GM12878 (cell line): ENCODE data around the gene ALAD. TPM values are rescaled to one million over a fixed set of nuclear protein-coding genes. Genes with fewer than 3 reads are reported as not detected.

Experiments used
- ATAC-seq: fragments of 200-7000 bp; cut with Tn5 transposase; 3 replicates; pipeline ENCODE4 v1.9.1; 2020; ENCODE audit warnings: mild to moderate bottlenecking, moderate library complexity
- BruUV-seq: library from RNA; stranded (reverse); fragments of 400-500 nt; replicated peaks from 2 replicates; lab custom pipeline; 2021; lab: Mats Ljungman, UMichigan
- CTCF ChIA-PET: fragments of 300-600 bp; sonication (Branson Sonifier 250); formaldehyde crosslinking; extraction: SDS; loops from one replicate; lab custom pipeline; 2021; ENCODE audit warnings: inconsistent platforms; lab: Yijun Ruan, JAX
- POLR2A ChIA-PET: fragments of 350-600 bp; formaldehyde crosslinking; extraction: SDS; loops from one replicate; lab custom pipeline; 2021; ENCODE audit warnings: inconsistent platforms; lab: Charles Lee
- RAD21 ChIA-PET: fragments of 300-600 bp; sonication (Branson Sonifier 250); formaldehyde crosslinking; loops from one replicate; lab custom pipeline; 2023; ENCODE audit warnings: antibody characterized with exemption; ENCODE audit not compliant: unreplicated experiment; lab: Charles Lee
- SMC1A ChIA-PET: fragments of 300-600 bp; sonication (Branson Sonifier 250); formaldehyde crosslinking; loops from one replicate; lab custom pipeline; 2023; ENCODE audit not compliant: unreplicated experiment, uncharacterized antibody; lab: Charles Lee
- DNase-seq: peaks from one replicate; pipeline ENCODE4 v3.0.0-alpha.2; 2011; ENCODE audit warnings: low read depth, low spot score
- FAIRE-seq: peaks from 3 replicates; lab custom pipeline; 2011; peaks lifted over from hg19 to GRCh38; lab: Jason Lieb, UNC
- H2AFZ ChIP-seq: 2 replicates; pipeline ENCODE4 v1.6.0; 2011; ENCODE audit warnings: low read depth, low read length, control low read depth; ENCODE audit not compliant: control insufficient read depth
- H3K27ac ChIP-seq: 2 replicates; pipeline ENCODE4 v1.5.1; 2011; ENCODE audit warnings: control low read depth; ENCODE audit not compliant: control insufficient read depth, insufficient read depth
- H3K27me3 ChIP-seq, 2 experiments: replicated peaks in 1 of 2; 2 replicates each; pipeline versions ENCODE4 v1.6.0 to v1.6.1; 2011; ENCODE audit warnings: low read length in 1 of 2; ENCODE audit not compliant: control insufficient read depth in 2 of 2, insufficient read depth in 2 of 2
- H3K36me3 ChIP-seq, 2 experiments: 2 replicates each; pipeline ENCODE4 v1.5.1; 2011; ENCODE audit warnings: low read length in 1 of 2; ENCODE audit not compliant: control insufficient read depth in 2 of 2, insufficient read depth in 2 of 2
- H3K4me1 ChIP-seq: 2 replicates; pipeline ENCODE4 v1.6.1; 2011; ENCODE audit warnings: mild to moderate bottlenecking, low read length, moderate library complexity, mixed read lengths; ENCODE audit not compliant: control insufficient read depth, insufficient read depth
- H3K4me2 ChIP-seq: 2 replicates; pipeline ENCODE4 v1.6.0; 2011; ENCODE audit warnings: control low read depth; ENCODE audit not compliant: control insufficient read depth, insufficient read depth
- H3K4me3 ChIP-seq: fragments of 200-600 bp; sonication (generic); 2 replicates; pipeline ENCODE4 v1.5.1; 2016
- H3K79me2 ChIP-seq: 2 replicates; pipeline ENCODE4 v1.6.0; 2011; ENCODE audit warnings: low read length; ENCODE audit not compliant: control insufficient read depth, insufficient read depth
- H3K9ac ChIP-seq: 2 replicates; pipeline ENCODE4 v1.8.0; 2011; ENCODE audit warnings: low read length, control low read depth, mixed read lengths; ENCODE audit not compliant: control insufficient read depth, insufficient read depth
- H3K9me3 ChIP-seq: replicated peaks from 3 replicates; pipeline ENCODE4 v1.5.1; 2011; ENCODE audit warnings: mild to moderate bottlenecking, low read length; ENCODE audit not compliant: control insufficient read depth, insufficient read depth
- H4K20me1 ChIP-seq: 2 replicates; pipeline ENCODE4 v1.6.0; 2011; ENCODE audit not compliant: control insufficient read depth, insufficient read depth
- BHLHE40 ChIP-seq, 2 experiments: fragments of 450-650 bp in 1 of 2; IDR thresholded peaks; 2 replicates each; pipeline ENCODE4 v1.6.1; 2011 to 2017; ENCODE audit warnings: low read depth in 2 of 2, borderline replicate concordance in 1 of 2, improper control_type of control experiment in 1 of 2, low read length in 1 of 2, mild to moderate bottlenecking in 1 of 2
- CBX5 ChIP-seq: sonication (generic); IDR thresholded peaks from 2 replicates; pipeline ENCODE4 v1.6.1; 2016; ENCODE audit warnings: low read depth, moderate library complexity, mild to moderate bottlenecking, inconsistent platforms
- EZH2 ChIP-seq: IDR thresholded peaks from 2 replicates; pipeline ENCODE4 v1.6.1; 2012; ENCODE audit warnings: low read depth, mild to moderate bottlenecking, control low read depth, inconsistent platforms, low read length, borderline replicate concordance; ENCODE audit not compliant: control insufficient read depth
- GABPA ChIP-seq: IDR thresholded peaks from 2 replicates; pipeline ENCODE4 v1.6.1; 2014; ENCODE audit warnings: antibody characterized with exemption, low read depth, mild to moderate bottlenecking, inconsistent platforms
- IKZF1 ChIP-seq: fragments of 450-650 bp; conservative IDR thresholded peaks from 2 replicates; pipeline ENCODE4 v1.6.1; 2017; ENCODE audit warnings: antibody characterized with exemption, mild to moderate bottlenecking
- NBN ChIP-seq: fragments of 450-650 bp; IDR thresholded peaks from 2 replicates; pipeline ENCODE4 v1.6.1; 2016
- PAX5 ChIP-seq: IDR thresholded peaks from 2 replicates; pipeline ENCODE4 v1.6.1; 2011; ENCODE audit warnings: low read depth, low read length, borderline replicate concordance
- PAX8 ChIP-seq: fragments of 450-650 bp; IDR thresholded peaks from 2 replicates; pipeline ENCODE4 v1.6.1; 2017; ENCODE audit warnings: mild to moderate bottlenecking, moderate library complexity
- RFX5 ChIP-seq: IDR thresholded peaks from 2 replicates; pipeline ENCODE4 v1.6.1; 2011; ENCODE audit warnings: low read depth, low read length, improper control_type of control experiment
- RUNX3 ChIP-seq: IDR thresholded peaks from 2 replicates; pipeline ENCODE4 v1.6.1; 2012; ENCODE audit warnings: low read length, inconsistent platforms
- SMAD5 ChIP-seq: IDR thresholded peaks from 2 replicates; pipeline ENCODE4 v1.6.1; 2016; ENCODE audit warnings: antibody characterized with exemption, low read depth
- STAT1 ChIP-seq: fragments of 450-650 bp; conservative IDR thresholded peaks from 2 replicates; pipeline ENCODE4 v1.6.1; 2014; ENCODE audit warnings: antibody characterized with exemption, mild to moderate bottlenecking
- WGBS: methylation state at CpG from one replicate; pipeline ENCODE4 v1.1.6; 2016; ENCODE audit warnings: low lambda C conversion rate; ENCODE audit not compliant: insufficient replicate concordance, insufficient coverage; ENCODE audit errors: missing lambda C conversion rate; 5-methylcytosine and 5-hydroxymethylcytosine counted together
- in situ Hi-C: fragments of 300-500 bp; cut with MboI; formaldehyde crosslinking; loops from 9 replicates; pipeline ENCODE4 v1.14.3; 2018; ENCODE audit warnings: mixed read lengths
- intact Hi-C: fragments of 100-400 bp; cut with micrococcal nuclease; formaldehyde crosslinking; loops from one replicate; pipeline ENCODE4 v1.14.2; 2022; ENCODE audit not compliant: unreplicated experiment
- polyA plus RNA-seq, 11 experiments: library from polyadenylated mRNA; depleted of rRNA in 4 of 11; unstranded in 6 of 11; stranded (reverse) in 5 of 11; fragments of >200 nt; fragmentation: Nextera tagmentation in 4 of 11; fragmentation: Illumina TruSeq in 1 of 11; extraction: Ambion mirVana in 4 of 11; extraction: Trizol in 1 of 11; gene quantifications; 1 replicate in 1 of 11; 2 replicates in 10 of 11; pipeline versions ENCODE4 v1.2.1 to v1.2.3, GENCODE V29; 2011 to 2016; ENCODE audit warnings: inconsistent platforms in 2 of 11, missing spikeins in 2 of 11, low read depth in 1 of 11
- total RNA-seq, 4 experiments: library from RNA; depleted of rRNA in 3 of 4; stranded (reverse); fragments of >200 nt in 3 of 4; fragmentation: Illumina TruSeq in 1 of 4; extraction: Trizol in 1 of 4; gene quantifications; 2 replicates each; pipeline versions ENCODE4 v1.2.1 to v1.2.3, GENCODE V29; 2013 to 2021

The ALAD gene
- total and polyA plus RNA-seq, 10 of the 15 experiments (the other 5 are each of a cell fraction or from before 2014, with no cell fraction given), result 2.4 to 21.6 (median 12.9) TPM

- 34% methylated on average over 13 of the region's 13 CpGs for WGBS
- H3K4me2 ChIP-seq, result peak overlapping the region; percentile 97; the same call in 1 of the 2 replicates
- H3K79me2 ChIP-seq, result no peaks in the 10 kb centered on the region
- BruUV-seq, result no TSS peak
- no peak overlapping the region; the same call in 1 of the 2 replicates for H2AFZ ChIP-seq
- RAD21 ChIA-PET, result interaction anchor here (1.5 kb wide), 2 partner anchors 10 to 52 kb away, joined by 3 to 4 read pairs; partner anchors contain the start of gene ALAD
- SMC1A ChIA-PET, result interaction anchor here (0.8 to 1.5 kb wide), 2 partner anchors 12 to 39 kb away, joined by 3 to 4 read pairs; no protein-coding TSS in a partner anchor
- FAIRE-seq (no peak), ATAC-seq (no peak), DNase-seq (no peak)
- TF ChIP-seq SMAD5 (no peak), STAT1 (no peak), BHLHE40 (IDR thresholded peaks at IDR 0.05; ENCODE audit: borderline replicate concordance in 1 of 2, low read depth in 2 of 2, low read length in 1 of 2) (no peak), IKZF1 (no peak), GABPA (no peak), NBN (no peak), CBX5 (no peak), PAX5 (no peak), PAX8 (no peak), EZH2 (no peak), RUNX3 (no peak), RFX5 (no peak)
- H3K9me3 ChIP-seq, result no peaks in the 10 kb centered on the region
- H3K4me1 ChIP-seq, result peaks cover 19% of the 10 kb centered on the region
- CTCF ChIA-PET, result interaction anchor here (0.9 to 2.0 kb wide), 6 partner anchors 29 to 306 kb away, joined by 3 to 5 read pairs (median 4); partner anchors contain the start of gene ALAD
- H4K20me1 ChIP-seq, result no peaks in the 10 kb centered on the region
- H3K9ac ChIP-seq, result no peak overlapping the region
- H3K27me3 ChIP-seq, result no peaks in the 10 kb centered on the region; a peak in 2 of 4 replicates
- in situ Hi-C loops (no loop called here), intact Hi-C loops (no loop called here)
- H3K27ac ChIP-seq, result no peak overlapping the region
- H3K4me3 ChIP-seq, result peak overlapping the region; percentile 66; the same call in 1 of the 2 replicates
- POLR2A ChIA-PET, result interaction anchor here (1.6 kb wide), 1 partner anchor 25 kb away, joined by 3 read pairs; no protein-coding TSS in a partner anchor
- H3K36me3 ChIP-seq, result no peaks in the 10 kb centered on the region
These were observed 52.0 kb downstream of the ALAD start for GRCh38 chr9:113349066-113349444.
